Thyroid gland (tissue), 4 donors: ENCODE measurements around the gene GLT8D1. TPM values are rescaled to one million over a fixed set of nuclear protein-coding genes. Genes with fewer than 3 reads are reported as not detected.

Experiments
- DNase-seq, 2 donors: peaks; one replicate each; pipeline ENCODE4 v3.0.0-alpha.2; 2019
- H3K27ac ChIP-seq, 3 donors: fragments of 200-600 bp; sonication (generic); 1 replicate in 2 of 3; 2 replicates in 1 of 3; pipeline ENCODE4 v1.5.1; 2016 to 2019; ENCODE audit warnings: mild to moderate bottlenecking in 1 of 3, moderate library complexity in 1 of 3
- H3K27me3 ChIP-seq: fragments of 200-600 bp; sonication (generic); one replicate; pipeline ENCODE4 v1.5.1; 2019
- H3K36me3 ChIP-seq, 2 donors: fragments of 200-600 bp; sonication (generic); one replicate each; pipeline ENCODE4 v1.5.1; 2016 to 2019
- H3K4me1 ChIP-seq, 2 donors: fragments of 200-600 bp; sonication (generic); one replicate each; pipeline ENCODE4 v1.5.1; 2017 to 2019
- H3K4me3 ChIP-seq, 3 donors: fragments of 200-600 bp; sonication (generic); replicated peaks in 1 of 3; 1 replicate in 2 of 3; 2 replicates in 1 of 3; pipeline ENCODE4 v1.5.1; 2016; ENCODE audit warnings: mild to moderate bottlenecking in 1 of 3
- H3K9me3 ChIP-seq: fragments of 200-600 bp; sonication (generic); one replicate; pipeline ENCODE4 v1.5.1; 2017
- POLR2A ChIP-seq, 2 donors: fragments of 450-650 bp; IDR thresholded peaks; one replicate each; pipeline ENCODE4 v1.6.1; 2017; ENCODE audit warnings: antibody characterized with exemption in 2 of 2, mild to moderate bottlenecking in 2 of 2, moderate library complexity in 1 of 2
- WGBS, 2 donors: methylation state at CpG; one replicate each; pipeline ENCODE4 v1.1.5; 2017; 5-methylcytosine and 5-hydroxymethylcytosine counted together
- intact Hi-C: fragments of 100-400 bp; cut with DNase I; formaldehyde crosslinking; loops from one replicate; pipeline ENCODE4 v1.15.1; 2023
- total RNA-seq, 4 donors: library from RNA; depleted of rRNA; stranded (reverse); fragments of >200 nt; gene quantifications; one replicate each; pipeline ENCODE4 v1.2.3, GENCODE V29; 2016
- TF ChIP-seq, protein P1 (sequence below), 6 experiments: fragments of 200-600 bp in 3 of 6; fragments of 450-650 bp in 3 of 6; sonication (generic) in 3 of 6; IDR thresholded peaks; one replicate each; pipeline ENCODE4 v1.5.1; 2016 to 2019; ENCODE audit warnings: antibody characterized with exemption in 6 of 6, mild to moderate bottlenecking in 2 of 6, inconsistent platforms in 1 of 6, moderate library complexity in 1 of 6

GLT8D1 gene
- total RNA-seq, 4 donors from 2014 or later = 97.8 to 145 (median 107) TPM

DNA sequence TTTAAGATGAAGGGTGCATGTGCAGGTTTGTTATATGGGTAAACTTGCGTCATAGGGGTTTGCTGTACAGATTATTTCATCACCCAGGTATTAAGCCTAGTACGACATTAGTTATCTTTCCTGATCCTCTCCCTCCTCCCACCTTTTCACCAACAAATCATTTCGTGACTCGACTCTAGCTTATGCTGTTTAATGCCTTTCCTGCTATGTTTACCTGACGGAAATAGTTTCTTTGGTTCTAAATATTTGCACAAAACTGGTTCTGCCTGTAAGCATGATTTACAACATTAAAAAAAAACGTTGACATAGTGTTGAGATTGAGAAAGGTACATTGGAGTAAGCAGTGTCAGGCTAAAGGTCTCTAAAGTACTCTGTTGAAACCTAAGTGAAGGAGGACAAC, 17.3 kb downstream of the GLT8D1 start:
- H3K9me3 ChIP-seq = no peaks in the 10 kb centered on the region
- TF ChIP-seq, protein P1, sequence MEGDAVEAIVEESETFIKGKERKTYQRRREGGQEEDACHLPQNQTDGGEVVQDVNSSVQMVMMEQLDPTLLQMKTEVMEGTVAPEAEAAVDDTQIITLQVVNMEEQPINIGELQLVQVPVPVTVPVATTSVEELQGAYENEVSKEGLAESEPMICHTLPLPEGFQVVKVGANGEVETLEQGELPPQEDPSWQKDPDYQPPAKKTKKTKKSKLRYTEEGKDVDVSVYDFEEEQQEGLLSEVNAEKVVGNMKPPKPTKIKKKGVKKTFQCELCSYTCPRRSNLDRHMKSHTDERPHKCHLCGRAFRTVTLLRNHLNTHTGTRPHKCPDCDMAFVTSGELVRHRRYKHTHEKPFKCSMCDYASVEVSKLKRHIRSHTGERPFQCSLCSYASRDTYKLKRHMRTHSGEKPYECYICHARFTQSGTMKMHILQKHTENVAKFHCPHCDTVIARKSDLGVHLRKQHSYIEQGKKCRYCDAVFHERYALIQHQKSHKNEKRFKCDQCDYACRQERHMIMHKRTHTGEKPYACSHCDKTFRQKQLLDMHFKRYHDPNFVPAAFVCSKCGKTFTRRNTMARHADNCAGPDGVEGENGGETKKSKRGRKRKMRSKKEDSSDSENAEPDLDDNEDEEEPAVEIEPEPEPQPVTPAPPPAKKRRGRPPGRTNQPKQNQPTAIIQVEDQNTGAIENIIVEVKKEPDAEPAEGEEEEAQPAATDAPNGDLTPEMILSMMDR (IDR thresholded peaks at IDR 0.05) = no peak
- no peak for TF ChIP-seq POLR2A (IDR thresholded peaks at IDR 0.05)
- H3K27ac ChIP-seq = no peak overlapping the region
- DNase-seq = no peak
- peaks cover 57 to 59% of the 10 kb centered on the region in 2 donors for H3K36me3 ChIP-seq
- H3K4me3 ChIP-seq = no peak overlapping the region
- no peaks in the 10 kb centered on the region for H3K27me3 ChIP-seq
- intact Hi-C loops = loop anchor here (10.0 kb wide), 1 partner anchor 233 kb away; the partner anchor contains the start of genes NISCH and TNNC1
- 88 to 90% methylated on average over 6 of the region's 6 CpGs for WGBS, 2 donors
- H3K4me1 ChIP-seq = peaks cover 14 to 28% of the 10 kb centered on the region in 2 donors

DNA sequence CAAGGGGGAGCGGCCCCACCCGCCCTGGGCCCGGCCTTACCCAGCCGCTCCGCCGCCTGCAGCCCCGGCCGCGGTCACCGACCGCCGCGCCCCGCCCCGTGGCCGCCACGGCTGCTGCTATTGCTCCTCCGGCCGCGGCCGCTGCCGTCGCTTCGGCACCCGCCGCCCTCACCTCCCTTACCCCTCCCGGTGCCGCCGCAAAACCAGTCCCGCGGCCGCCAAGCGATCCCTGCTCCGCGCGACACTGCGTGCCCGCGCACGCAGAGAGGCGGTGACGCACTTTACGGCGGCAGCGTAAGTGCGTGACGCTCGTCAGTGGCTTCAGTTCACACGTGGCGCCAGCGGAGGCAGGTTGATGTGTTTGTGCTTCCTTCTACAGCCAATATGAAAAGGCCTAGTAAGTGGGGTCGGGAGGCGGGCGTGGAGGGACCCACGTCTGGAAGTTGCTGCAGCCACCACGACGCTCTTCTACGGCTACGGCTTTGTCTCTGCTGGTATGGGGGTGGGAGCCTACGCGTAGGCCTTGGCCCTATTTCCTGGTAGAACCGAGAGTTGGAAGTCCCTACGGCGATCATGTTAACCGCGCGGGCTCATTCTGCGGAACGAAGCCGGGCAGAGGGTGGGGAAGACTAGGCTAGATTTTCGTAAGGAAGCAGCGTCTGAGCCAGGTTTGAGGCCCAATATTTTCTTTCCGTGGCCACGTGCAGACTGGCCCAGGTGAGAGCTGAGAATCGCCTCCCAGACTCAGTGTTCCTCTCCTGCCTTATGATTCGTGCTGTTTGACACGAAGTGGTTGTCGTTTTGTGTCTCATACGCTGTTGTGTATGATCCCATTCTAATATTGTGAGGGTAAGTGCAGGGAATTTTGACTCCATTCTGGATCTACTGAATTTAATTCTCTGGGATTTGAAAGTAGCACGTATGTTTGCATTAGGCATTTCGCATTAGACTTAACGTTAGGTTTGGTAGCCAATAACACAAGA, 19.6 kb downstream of the GLT8D1 start, which contains the start of the genes GNL3 and PBRM1:
Gene GNL3 (plus strand): TSS at position 324 of the 983 bp plus-strand sequence. CDS start 61 bp downstream, at position 385.
Gene PBRM1 (minus strand): TSS at position 205 of the 983 bp plus-strand sequence.
- intact Hi-C loops = loop anchor here (10.0 kb wide), 1 partner anchor 231 kb away; the partner anchor contains the start of genes NISCH and TNNC1
- H3K27me3 ChIP-seq = no peaks in the 10 kb centered on the region
- peak; percentile 94 to 95 for DNase-seq

DNA sequence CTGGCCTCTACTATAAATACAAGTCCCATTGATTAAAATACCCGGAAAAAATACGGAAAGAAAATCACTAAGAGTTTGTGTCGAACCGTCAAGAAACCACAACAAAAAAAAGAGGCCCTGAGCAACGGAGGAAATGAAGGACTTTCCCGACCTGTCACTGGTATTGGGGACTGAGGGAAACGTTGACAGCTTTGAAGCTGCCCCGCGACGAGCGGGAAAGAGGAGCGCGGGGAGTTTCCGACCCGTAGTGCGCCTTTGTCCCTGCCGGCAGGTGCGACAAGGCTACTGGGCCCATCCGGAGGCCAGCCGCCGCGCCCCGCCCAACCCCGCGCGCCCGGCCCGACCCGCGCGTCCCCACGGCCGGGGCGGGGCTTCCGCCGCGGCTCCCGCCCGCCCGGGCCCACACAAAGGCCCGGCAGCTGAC, 20.3 kb downstream of the GLT8D1 start:
- Histone ChIP-seq H3K27me3 (no peaks in the 10 kb centered on the region), H3K9me3 (no peaks in the 10 kb centered on the region), H3K36me3 (peaks cover 29 to 30% of the 10 kb centered on the region in 2 donors), H3K4me1 (peaks cover 17 to 47% of the 10 kb centered on the region in 2 donors), H3K27ac (peak overlapping the region; percentile 93 to 96 (median 95)), H3K4me3 (peak overlapping the region; percentile 71 to 84 (median 83))
- DNase-seq = peak; percentile 82 to 83
- 0% methylated on average over 18 to 22 of the region's 41 CpGs for WGBS, 2 donors
- TF ChIP-seq, protein P1 (IDR thresholded peaks at IDR 0.05) = peak in 1 of 6 experiments; percentile 23
- TF ChIP-seq POLR2A (IDR thresholded peaks at IDR 0.05) = no peak
- intact Hi-C loops = loop anchor here (10.0 kb wide), 1 partner anchor 230 kb away; the partner anchor contains the start of genes NISCH and TNNC1

More for the DNA sequence above, 19.6 kb downstream of the GLT8D1 start, which contains the start of the genes GNL3 and PBRM1:
- Histone ChIP-seq H3K4me3 (peak within 1 kb of the TSS; percentile 71 to 84 (median 83)), H3K9me3 (no peaks in the 10 kb centered on the region), H3K36me3 (peaks cover 36 to 37% of the 10 kb centered on the region in 2 donors), H3K27ac (peak within 1 kb of the TSS; percentile 93 to 96 (median 95)), H3K4me1 (peaks cover 14 to 47% of the 10 kb centered on the region in 2 donors)
- 0% methylated on average over 10 to 30 of the region's 82 CpGs for WGBS, 2 donors
- TF ChIP-seq POLR2A (IDR thresholded peaks at IDR 0.05) = peak; percentile 51 to 81
- TF ChIP-seq, protein P1 (IDR thresholded peaks at IDR 0.05) = no peak

DNA sequence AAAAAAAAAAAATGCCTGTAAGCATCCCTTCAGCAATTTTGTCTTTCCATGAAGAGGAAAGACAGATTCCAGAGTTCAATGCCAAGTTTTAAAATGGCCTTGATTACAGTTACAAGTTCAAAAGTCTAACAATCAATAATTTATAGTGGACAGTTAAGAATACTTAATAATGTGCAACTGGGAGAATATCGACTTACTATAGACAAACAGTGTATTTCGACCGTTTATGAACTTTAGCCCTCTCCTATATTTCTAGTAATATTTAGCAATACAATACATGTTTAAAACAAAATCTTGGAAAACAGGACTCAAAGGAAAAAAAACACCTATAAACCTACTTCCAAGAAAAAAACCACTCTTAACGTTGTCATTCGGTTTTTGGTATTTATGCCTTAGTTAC, 21.4 kb downstream of the GLT8D1 start:
- intact Hi-C loops = loop anchor here (10.0 kb wide), 1 partner anchor 229 kb away; the partner anchor contains the start of genes NISCH and TNNC1
- H3K27ac ChIP-seq = peak overlapping the region in 2 of 3 donors; percentile 60 to 93
- peak overlapping the region in 1 of 3 donors; percentile 71 for H3K4me3 ChIP-seq
- WGBS, 2 donors = 60 to 62% methylated on average over 5 of the region's 5 CpGs
- H3K27me3 ChIP-seq = no peaks in the 10 kb centered on the region
- H3K4me1 ChIP-seq = peaks cover 17 to 47% of the 10 kb centered on the region in 2 donors
- DNase-seq = no peak
- peaks cover 18 to 19% of the 10 kb centered on the region in 2 donors for H3K36me3 ChIP-seq
- H3K9me3 ChIP-seq = no peaks in the 10 kb centered on the region
- TF ChIP-seq, protein P1 (IDR thresholded peaks at IDR 0.05) = no peak
- no peak for TF ChIP-seq POLR2A (IDR thresholded peaks at IDR 0.05)
